Neural crest cell (in vitro differentiated cells): ENCODE results near the gene ARMH1. TPM values are rescaled to one million over a fixed set of nuclear protein-coding genes. Genes with fewer than 3 reads are reported as not detected.
"Not testable (repeated sequence)": the region's sequence is repeated elsewhere in the genome, so short reads cannot be mapped to it uniquely, and the experiment has no call there.

ENCODE experiments used
- DNase-seq: peaks from one replicate; pipeline ENCODE4 v3.0.0; 2021; ENCODE audit warnings: low read depth, mixed read lengths, low spot score
- H3K27ac Mint-ChIP-seq: one replicate; pipeline ENCODE4 v1.8.0; 2021; ENCODE audit warnings: mild to moderate bottlenecking, mixed read lengths; ENCODE audit not compliant: unreplicated experiment
- H3K27me3 Mint-ChIP-seq: 2 replicates; pipeline ENCODE4 v1.8.0; 2021; ENCODE audit warnings: low read depth, mild to moderate bottlenecking, mixed read lengths
- H3K36me3 Mint-ChIP-seq: 2 replicates; pipeline ENCODE4 v1.8.0; 2021; ENCODE audit warnings: low read depth, mild to moderate bottlenecking, mixed read lengths
- H3K4me1 Mint-ChIP-seq: 2 replicates; pipeline ENCODE4 v1.8.0; 2021; ENCODE audit warnings: mixed read lengths
- H3K4me3 Mint-ChIP-seq: one replicate; pipeline ENCODE4 v1.8.0; 2021; ENCODE audit warnings: mild to moderate bottlenecking, mixed read lengths
- H3K9me3 Mint-ChIP-seq: 2 replicates; pipeline ENCODE4 v1.8.0; 2021; ENCODE audit warnings: mixed read lengths
- total RNA-seq: library from RNA; stranded (reverse); gene quantifications from 2 replicates; pipeline ENCODE4 v1.2.1, GENCODE V29; 2021
- TF ChIP-seq, protein P1 (sequence below): fragments of 200-600 bp; sonication (generic); conservative IDR thresholded peaks from 2 replicates; pipeline ENCODE4 v1.5.0; 2021; ENCODE audit warnings: antibody characterized with exemption, mild to moderate bottlenecking

The ARMH1 gene
- total RNA-seq, 1 donor from 2014 or later, result 5.6 TPM

DNA sequence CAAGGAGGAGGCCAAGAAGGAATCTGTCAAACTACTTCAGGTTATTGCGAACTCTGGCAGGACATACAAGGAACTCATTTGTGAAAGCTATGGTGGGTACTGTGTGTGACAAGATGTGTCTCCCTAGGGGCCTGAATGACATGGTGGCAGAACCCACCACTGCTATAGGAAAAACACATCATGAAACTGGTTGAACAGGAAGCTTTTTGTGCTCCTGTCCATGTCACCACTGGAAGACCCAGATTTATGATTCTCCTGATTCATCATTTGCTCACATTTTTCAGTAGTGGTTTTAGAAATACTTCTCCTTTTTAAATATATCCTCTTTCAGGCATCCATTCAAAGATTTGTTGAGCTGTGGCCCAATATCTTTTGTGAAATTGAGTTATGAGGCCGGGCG, 23.6 kb downstream of the ARMH1 start:
- Mint-ChIP-seq H3K9me3 (no peaks in the 10 kb centered on the region), H3K27ac (no peak overlapping the region), H3K4me1 (peaks cover 10% of the 10 kb centered on the region), H3K36me3 (no peaks in the 10 kb centered on the region), H3K4me3 (no peak overlapping the region), H3K27me3 (no peaks in the 10 kb centered on the region)
- DNase-seq, result no peak
- TF ChIP-seq, protein P1, sequence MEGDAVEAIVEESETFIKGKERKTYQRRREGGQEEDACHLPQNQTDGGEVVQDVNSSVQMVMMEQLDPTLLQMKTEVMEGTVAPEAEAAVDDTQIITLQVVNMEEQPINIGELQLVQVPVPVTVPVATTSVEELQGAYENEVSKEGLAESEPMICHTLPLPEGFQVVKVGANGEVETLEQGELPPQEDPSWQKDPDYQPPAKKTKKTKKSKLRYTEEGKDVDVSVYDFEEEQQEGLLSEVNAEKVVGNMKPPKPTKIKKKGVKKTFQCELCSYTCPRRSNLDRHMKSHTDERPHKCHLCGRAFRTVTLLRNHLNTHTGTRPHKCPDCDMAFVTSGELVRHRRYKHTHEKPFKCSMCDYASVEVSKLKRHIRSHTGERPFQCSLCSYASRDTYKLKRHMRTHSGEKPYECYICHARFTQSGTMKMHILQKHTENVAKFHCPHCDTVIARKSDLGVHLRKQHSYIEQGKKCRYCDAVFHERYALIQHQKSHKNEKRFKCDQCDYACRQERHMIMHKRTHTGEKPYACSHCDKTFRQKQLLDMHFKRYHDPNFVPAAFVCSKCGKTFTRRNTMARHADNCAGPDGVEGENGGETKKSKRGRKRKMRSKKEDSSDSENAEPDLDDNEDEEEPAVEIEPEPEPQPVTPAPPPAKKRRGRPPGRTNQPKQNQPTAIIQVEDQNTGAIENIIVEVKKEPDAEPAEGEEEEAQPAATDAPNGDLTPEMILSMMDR, result no peak

DNA sequence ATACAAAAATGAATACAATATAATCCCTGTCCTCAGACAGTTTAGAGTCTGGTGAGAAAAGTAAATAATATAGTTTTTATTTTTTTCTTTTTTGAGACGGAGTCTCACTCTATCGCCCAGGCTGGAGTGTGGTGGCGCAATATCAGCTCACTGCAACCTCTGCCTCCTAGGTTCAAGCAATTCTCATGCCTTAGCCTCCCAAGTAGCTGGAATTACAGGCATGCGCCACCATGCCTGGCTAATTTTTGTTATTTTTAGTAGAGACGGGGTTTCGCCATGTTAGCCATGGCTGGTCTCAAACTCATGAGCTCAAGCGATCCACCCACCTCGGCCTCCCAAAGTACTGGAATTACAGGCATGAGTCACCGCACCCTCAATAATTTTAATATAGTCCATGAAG, 24.9 kb downstream of the ARMH1 start:
- not testable (repeated sequence) for DNase-seq, H3K27me3 Mint-ChIP-seq, H3K27ac Mint-ChIP-seq, H3K4me3 Mint-ChIP-seq, H3K4me1 Mint-ChIP-seq, H3K9me3 Mint-ChIP-seq, H3K36me3 Mint-ChIP-seq

DNA sequence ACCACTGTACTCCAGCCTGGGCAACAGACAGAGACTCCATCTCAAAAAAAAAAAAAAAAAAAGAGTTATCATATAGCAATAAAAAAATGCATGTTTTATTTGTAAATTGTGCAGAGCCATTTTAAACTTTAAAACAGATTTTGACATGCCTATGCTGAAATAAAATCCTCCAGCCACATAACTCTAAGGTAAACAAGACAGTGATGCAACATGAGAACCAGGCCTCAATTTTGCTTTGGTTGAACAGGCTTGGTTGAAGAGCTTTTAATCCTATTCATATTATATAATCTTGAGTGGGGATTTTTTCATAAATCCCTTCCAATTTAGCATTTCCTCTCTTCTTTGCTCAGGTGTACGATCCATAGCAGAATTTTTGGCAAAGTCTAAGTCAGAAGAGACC, 26.1 kb downstream of the ARMH1 start:
- no peaks in the 10 kb centered on the region for H3K27me3 Mint-ChIP-seq
- H3K4me3 Mint-ChIP-seq, result no peak overlapping the region
- H3K27ac Mint-ChIP-seq, result no peak overlapping the region
- H3K36me3 Mint-ChIP-seq, result no peaks in the 10 kb centered on the region
- H3K9me3 Mint-ChIP-seq, result no peaks in the 10 kb centered on the region
- TF ChIP-seq, protein P1, result no peak
- DNase-seq, result no peak
- peaks cover 10% of the 10 kb centered on the region for H3K4me1 Mint-ChIP-seq

DNA sequence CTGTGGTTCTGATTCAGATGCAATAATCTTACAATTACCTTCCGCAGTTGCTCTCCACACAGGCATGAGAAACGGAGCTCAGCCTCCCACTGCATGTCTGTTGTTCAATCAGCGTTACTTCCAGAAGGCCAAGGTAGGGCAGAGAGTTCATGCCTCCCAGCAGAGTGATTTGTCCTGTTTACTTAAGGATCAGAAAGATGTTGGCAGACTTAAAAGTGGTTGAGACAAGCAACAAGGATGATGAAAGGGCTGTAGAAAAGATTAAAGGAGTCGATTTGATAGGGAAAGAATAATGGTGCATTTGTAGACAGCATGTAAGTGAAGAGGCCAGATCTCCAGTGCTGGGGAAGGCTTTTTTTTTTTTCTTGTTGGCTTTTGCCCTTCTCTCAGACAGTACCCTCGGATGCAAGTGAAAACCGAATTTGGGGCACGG, 26.6 kb downstream of the ARMH1 start:
- Mint-ChIP-seq H3K4me3 (no peak overlapping the region), H3K4me1 (peaks cover 10% of the 10 kb centered on the region), H3K27me3 (no peaks in the 10 kb centered on the region), H3K36me3 (no peaks in the 10 kb centered on the region), H3K27ac (no peak overlapping the region), H3K9me3 (no peaks in the 10 kb centered on the region)
- no peak for DNase-seq
- TF ChIP-seq, protein P1, result no peak

DNA sequence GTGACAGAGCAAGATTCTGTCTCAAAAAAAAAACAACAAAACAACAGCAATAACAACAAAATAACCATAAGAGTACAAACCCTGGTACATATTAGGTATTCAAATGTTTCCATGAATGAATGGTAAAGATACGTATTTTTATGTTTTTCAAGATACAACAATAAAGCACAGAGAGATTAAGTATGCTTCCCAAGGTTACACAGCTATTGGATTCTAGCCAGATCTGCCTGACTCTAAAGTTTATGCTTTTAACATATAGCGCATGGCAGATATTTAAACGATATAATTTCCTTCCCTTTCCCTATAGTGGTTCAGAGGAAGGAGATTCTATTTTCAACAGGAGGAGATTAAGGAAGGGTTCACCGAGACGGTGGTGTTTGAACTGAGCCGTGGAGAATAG, 31.0 kb downstream of the ARMH1 start:
- no peak overlapping the region for H3K27ac Mint-ChIP-seq
- peaks cover 16% of the 10 kb centered on the region for H3K4me1 Mint-ChIP-seq
- no peak for DNase-seq
- peaks cover 9% of the 10 kb centered on the region for H3K9me3 Mint-ChIP-seq
- H3K4me3 Mint-ChIP-seq, result no peak overlapping the region
- peaks cover 5% of the 10 kb centered on the region for H3K36me3 Mint-ChIP-seq
- TF ChIP-seq, protein P1, result no peak
- peaks cover 6% of the 10 kb centered on the region for H3K27me3 Mint-ChIP-seq

DNA sequence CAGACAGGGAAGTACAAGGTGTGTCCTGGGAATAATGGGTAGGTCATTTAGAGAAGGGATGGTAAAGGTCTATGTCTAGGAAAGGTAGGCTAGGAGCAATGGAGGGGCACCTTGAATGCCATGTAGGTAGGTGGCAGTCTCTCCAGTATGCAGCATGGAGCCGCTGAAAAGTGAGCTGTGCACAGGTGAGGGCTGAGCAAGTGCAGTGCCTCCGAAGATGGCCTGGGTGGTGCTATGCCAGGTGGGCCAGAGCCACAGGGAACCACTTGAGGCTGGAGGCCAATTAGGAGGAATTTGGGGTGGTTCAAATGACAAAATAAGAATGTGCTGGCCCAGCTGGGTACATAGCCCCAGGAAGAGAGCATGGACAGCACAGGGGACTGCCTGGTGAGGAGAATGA, 31.4 kb downstream of the ARMH1 start:
- Mint-ChIP-seq H3K4me1 (peaks cover 12% of the 10 kb centered on the region), H3K27ac (peak overlapping the region; percentile 29), H3K9me3 (peaks cover 12% of the 10 kb centered on the region), H3K36me3 (peaks cover 5% of the 10 kb centered on the region), H3K27me3 (peaks cover 10% of the 10 kb centered on the region), H3K4me3 (no peak overlapping the region)
- DNase-seq, result no peak
- TF ChIP-seq, protein P1, result no peak
